Brain microvascular endothelial cell (primary cell): ENCODE measurements around the gene PHF2.

Source experiments
- DNase-seq: peaks from one replicate; pipeline ENCODE4 v3.0.0-alpha.2; 2020
- H3K27ac ChIP-seq: fragments of 250-450 bp; sonication (Bioruptor Pico); 2 replicates; pipeline ENCODE4 v1.5.1; 2020; ENCODE audit warnings: mild to moderate bottlenecking, moderate library complexity
- H3K27me3 ChIP-seq: fragments of 250-450 bp; sonication (Bioruptor Pico); replicated peaks from 2 replicates; pipeline ENCODE4 v1.5.1; 2020; ENCODE audit warnings: mild to moderate bottlenecking
- H3K36me3 ChIP-seq: fragments of 250-450 bp; sonication (Bioruptor Pico); replicated peaks from 2 replicates; pipeline ENCODE4 v1.5.1; 2020; ENCODE audit warnings: mild to moderate bottlenecking
- H3K4me3 ChIP-seq: 2 replicates; pipeline ENCODE4 v1.5.1; 2011; ENCODE audit warnings: low read depth, mild to moderate bottlenecking, control low read depth, low read length, moderate library complexity
- CTCF ChIP-seq: IDR thresholded peaks from 2 replicates; pipeline ENCODE4 v1.5.1; 2011; ENCODE audit warnings: low read depth, mild to moderate bottlenecking, moderate library complexity, low read length, control low read depth, inconsistent platforms; ENCODE audit errors: missing control alignments
- in situ Hi-C: cut with HindIII; loops from 2 replicates; pipeline ENCODE4 v1.10.0; 2017; ENCODE audit warnings: low sequenced_read_pairs, low pct_ligation_motif_present

Gene PHF2

GRCh38 chr9:93590609-93591234, 14.3 kb downstream of the PHF2 start:
- no peak for TF ChIP-seq CTCF
- no peak overlapping the region for H3K4me3 ChIP-seq
- H3K27ac ChIP-seq: no peak overlapping the region
- in situ Hi-C loops: no loop called here
- no peaks in the 10 kb centered on the region for H3K27me3 ChIP-seq
- DNase-seq: no peak
- no peaks in the 10 kb centered on the region for H3K36me3 ChIP-seq

- no peaks in the 10 kb centered on the region for H3K27me3 ChIP-seq
These were observed 15.1 kb downstream of the PHF2 start for GRCh38 chr9:93591301-93592007.

GRCh38 chr9:93592008-93592642, 15.7 kb downstream of the PHF2 start:
- no peaks in the 10 kb centered on the region for H3K27me3 ChIP-seq
- in situ Hi-C loops: no loop called here
- no peak for TF ChIP-seq CTCF
- H3K27ac ChIP-seq: no peak overlapping the region
- no peaks in the 10 kb centered on the region for H3K36me3 ChIP-seq
- no peak overlapping the region for H3K4me3 ChIP-seq
- no peak for DNase-seq

More at GRCh38 chr9:93591301-93592007, 15.1 kb downstream of the PHF2 start:
- in situ Hi-C loops: no loop called here
- H3K27ac ChIP-seq: no peak overlapping the region
- no peaks in the 10 kb centered on the region for H3K36me3 ChIP-seq
- DNase-seq: no peak
- no peak overlapping the region for H3K4me3 ChIP-seq
- no peak for TF ChIP-seq CTCF

- peak; percentile 34 for TF ChIP-seq CTCF
- Histone ChIP-seq H3K4me3 (no peak overlapping the region), H3K36me3 (no peaks in the 10 kb centered on the region), H3K27me3 (no peaks in the 10 kb centered on the region), H3K27ac (no peak overlapping the region)
- DNase-seq: no peak
- in situ Hi-C loops: no loop called here
These were observed 16.2 kb downstream of the PHF2 start for GRCh38 chr9:93592643-93593021.

- Histone ChIP-seq H3K36me3 (no peaks in the 10 kb centered on the region), H3K27ac (no peak overlapping the region)
- no peak for TF ChIP-seq CTCF
These were observed 16.8 kb downstream of the PHF2 start for GRCh38 chr9:93593144-93593658.

More at GRCh38 chr9:93593144-93593658, 16.8 kb downstream of the PHF2 start:
- no peaks in the 10 kb centered on the region for H3K27me3 ChIP-seq
- no peak overlapping the region for H3K4me3 ChIP-seq
- in situ Hi-C loops: no loop called here
- no peak for DNase-seq
